ENCODE data around the gene SOX6. TPM values are rescaled to one million over a fixed set of nuclear protein-coding genes. Genes with fewer than 3 reads are reported as not detected.

SOX6 gene
- polyA plus RNA-seq, 1 of the 3 experiments (the other 2 are of a cell fraction) = 0.03 TPM

- CTCF ChIA-PET = no interaction called here
- H3K9me2 ChIP-seq = no peaks in the 10 kb centered on the region
- no peaks in the 10 kb centered on the region for H3F3A ChIP-seq (replicated peaks; ENCODE audit: insufficient read depth)
- no peak overlapping the region for H3K4me2 ChIP-seq
- no peaks in the 10 kb centered on the region for H4K20me1 ChIP-seq (ENCODE audit: insufficient read depth)
- POLR2A ChIA-PET = no interaction called here
- no peaks in the 10 kb centered on the region for H3K27me3 ChIP-seq (ENCODE audit: insufficient read depth)
- no peak for DNase-seq
- H3K4me1 ChIP-seq (ENCODE audit: control insufficient read depth in 1 of 2, insufficient read depth in 2 of 2, low read depth in 1 of 2, low read length in 1 of 2) = no peaks in the 10 kb centered on the region
- H3K79me2 ChIP-seq (ENCODE audit: insufficient read depth) = no peaks in the 10 kb centered on the region
- no peak overlapping the region for H2AFZ ChIP-seq (ENCODE audit: low read depth)
- WGBS (ENCODE audit: low lambda C conversion rate) = 55% methylated on average over 3 of the region's 3 CpGs
- no peak overlapping the region for H3K27ac ChIP-seq (ENCODE audit: low read depth in 2 of 2, low read length in 1 of 2)
- no peak overlapping the region for H3K9ac ChIP-seq
- no peaks in the 10 kb centered on the region for H3K36me3 ChIP-seq (replicated peaks in 1 of 2; ENCODE audit: control insufficient read depth in 1 of 2, insufficient read depth in 2 of 2, low read length in 1 of 2)
- H3K4me3 ChIP-seq (ENCODE audit: low read depth in 2 of 2, low read length in 1 of 2) = no peak overlapping the region
- no peaks in the 10 kb centered on the region for H3K9me3 ChIP-seq
- TF ChIP-seq, protein P1, sequence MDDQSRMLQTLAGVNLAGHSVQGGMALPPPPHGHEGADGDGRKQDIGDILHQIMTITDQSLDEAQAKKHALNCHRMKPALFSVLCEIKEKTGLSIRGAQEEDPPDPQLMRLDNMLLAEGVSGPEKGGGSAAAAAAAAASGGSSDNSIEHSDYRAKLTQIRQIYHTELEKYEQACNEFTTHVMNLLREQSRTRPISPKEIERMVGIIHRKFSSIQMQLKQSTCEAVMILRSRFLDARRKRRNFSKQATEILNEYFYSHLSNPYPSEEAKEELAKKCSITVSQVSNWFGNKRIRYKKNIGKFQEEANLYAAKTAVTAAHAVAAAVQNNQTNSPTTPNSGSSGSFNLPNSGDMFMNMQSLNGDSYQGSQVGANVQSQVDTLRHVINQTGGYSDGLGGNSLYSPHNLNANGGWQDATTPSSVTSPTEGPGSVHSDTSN (IDR thresholded peaks at IDR 0.05) = no peak
- TF ChIP-seq YY1 (IDR thresholded peaks at IDR 0.05; ENCODE audit: low read depth) = no peak
- TF ChIP-seq GABPA (IDR thresholded peaks at IDR 0.05; ENCODE audit: low read depth) = no peak
- TF ChIP-seq FOXJ3 (CRISPR knock-in tag; IDR thresholded peaks at IDR 0.05) = no peak
- TF ChIP-seq, protein P2, sequence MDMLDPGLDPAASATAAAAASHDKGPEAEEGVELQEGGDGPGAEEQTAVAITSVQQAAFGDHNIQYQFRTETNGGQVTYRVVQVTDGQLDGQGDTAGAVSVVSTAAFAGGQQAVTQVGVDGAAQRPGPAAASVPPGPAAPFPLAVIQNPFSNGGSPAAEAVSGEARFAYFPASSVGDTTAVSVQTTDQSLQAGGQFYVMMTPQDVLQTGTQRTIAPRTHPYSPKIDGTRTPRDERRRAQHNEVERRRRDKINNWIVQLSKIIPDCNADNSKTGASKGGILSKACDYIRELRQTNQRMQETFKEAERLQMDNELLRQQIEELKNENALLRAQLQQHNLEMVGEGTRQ (IDR thresholded peaks at IDR 0.05; ENCODE audit: borderline replicate concordance, low read depth, low read length) = no peak
- no peak for TF ChIP-seq RFX5 (IDR thresholded peaks at IDR 0.05; ENCODE audit: low read length)
- no peak for TF ChIP-seq GATA2 (CRISPR knock-in tag; IDR thresholded peaks at IDR 0.05)
- no peak for TF ChIP-seq EZH2phosphoT487 (IDR thresholded peaks at IDR 0.05; ENCODE audit: borderline replicate concordance, low read depth)
- no peak for TF ChIP-seq TEAD4 (IDR thresholded peaks at IDR 0.05; ENCODE audit: borderline replicate concordance, insufficient read depth)
- no peak for TF ChIP-seq FOXM1 (IDR thresholded peaks at IDR 0.05; ENCODE audit: low read depth)
- TF ChIP-seq, protein P3, sequence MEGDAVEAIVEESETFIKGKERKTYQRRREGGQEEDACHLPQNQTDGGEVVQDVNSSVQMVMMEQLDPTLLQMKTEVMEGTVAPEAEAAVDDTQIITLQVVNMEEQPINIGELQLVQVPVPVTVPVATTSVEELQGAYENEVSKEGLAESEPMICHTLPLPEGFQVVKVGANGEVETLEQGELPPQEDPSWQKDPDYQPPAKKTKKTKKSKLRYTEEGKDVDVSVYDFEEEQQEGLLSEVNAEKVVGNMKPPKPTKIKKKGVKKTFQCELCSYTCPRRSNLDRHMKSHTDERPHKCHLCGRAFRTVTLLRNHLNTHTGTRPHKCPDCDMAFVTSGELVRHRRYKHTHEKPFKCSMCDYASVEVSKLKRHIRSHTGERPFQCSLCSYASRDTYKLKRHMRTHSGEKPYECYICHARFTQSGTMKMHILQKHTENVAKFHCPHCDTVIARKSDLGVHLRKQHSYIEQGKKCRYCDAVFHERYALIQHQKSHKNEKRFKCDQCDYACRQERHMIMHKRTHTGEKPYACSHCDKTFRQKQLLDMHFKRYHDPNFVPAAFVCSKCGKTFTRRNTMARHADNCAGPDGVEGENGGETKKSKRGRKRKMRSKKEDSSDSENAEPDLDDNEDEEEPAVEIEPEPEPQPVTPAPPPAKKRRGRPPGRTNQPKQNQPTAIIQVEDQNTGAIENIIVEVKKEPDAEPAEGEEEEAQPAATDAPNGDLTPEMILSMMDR (IDR thresholded peaks at IDR 0.05) = no peak
- TF ChIP-seq ELF1 (IDR thresholded peaks at IDR 0.05) = no peak
- TF ChIP-seq, protein P4, sequence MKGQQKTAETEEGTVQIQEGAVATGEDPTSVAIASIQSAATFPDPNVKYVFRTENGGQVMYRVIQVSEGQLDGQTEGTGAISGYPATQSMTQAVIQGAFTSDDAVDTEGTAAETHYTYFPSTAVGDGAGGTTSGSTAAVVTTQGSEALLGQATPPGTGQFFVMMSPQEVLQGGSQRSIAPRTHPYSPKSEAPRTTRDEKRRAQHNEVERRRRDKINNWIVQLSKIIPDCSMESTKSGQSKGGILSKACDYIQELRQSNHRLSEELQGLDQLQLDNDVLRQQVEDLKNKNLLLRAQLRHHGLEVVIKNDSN (IDR thresholded peaks at IDR 0.05; ENCODE audit: borderline replicate concordance, low read depth) = no peak
- no peak for TF ChIP-seq EP300 (IDR thresholded peaks at IDR 0.05; ENCODE audit: borderline replicate concordance in 1 of 2, low read depth in 1 of 2, low read length in 1 of 2)
- TF ChIP-seq NRF1 (IDR thresholded peaks at IDR 0.05; ENCODE audit: low read depth, low read length) = no peak
- no peak for TF ChIP-seq MXI1 (IDR thresholded peaks at IDR 0.05; ENCODE audit: low read depth, low read length)
- TF ChIP-seq MEF2A (IDR thresholded peaks at IDR 0.05; ENCODE audit: borderline replicate concordance, low read depth) = no peak
- TF ChIP-seq RCOR1 (IDR thresholded peaks at IDR 0.05; ENCODE audit: low read length) = no peak
Measured at GRCh38 chr11:16032974-16033373, 323.4 kb downstream of the SOX6 start.

Data from SK-N-SH (cell line).